Activated naive CD4-positive, alpha-beta T cell treated with anti-CD3 and anti-CD28 coated beads for 36 hours (primary cell): ENCODE measurements around the gene ZMPSTE24. TPM values are rescaled to one million over a fixed set of nuclear protein-coding genes. Genes with fewer than 3 reads are reported as not detected.

ENCODE experiments used
- CTCF ChIA-PET: fragments of 350-600 bp; sonication (Branson Sonifier 250); formaldehyde crosslinking; loops from one replicate; lab custom pipeline; 2021; ENCODE audit warnings: antibody characterized with exemption; lab: Charles Lee
- DNase-seq: peaks from one replicate; pipeline ENCODE4 v3.0.0-alpha.2; 2020
- H3K27ac Mint-ChIP-seq: one replicate; pipeline ENCODE4 v1.8.0; 2021; ENCODE audit warnings: mild to moderate bottlenecking, mixed read lengths
- H3K27me3 Mint-ChIP-seq: one replicate; pipeline ENCODE4 v1.8.0; 2021; ENCODE audit warnings: low read depth, mixed read lengths
- H3K36me3 Mint-ChIP-seq: one replicate; pipeline ENCODE4 v1.8.0; 2021; ENCODE audit warnings: low read depth, mixed read lengths
- H3K4me1 Mint-ChIP-seq: one replicate; pipeline ENCODE4 v1.8.0; 2021; ENCODE audit warnings: low read depth, mixed read lengths
- H3K4me3 Mint-ChIP-seq: one replicate; pipeline ENCODE4 v1.8.0; 2021; ENCODE audit warnings: mild to moderate bottlenecking, moderate library complexity, mixed read lengths
- H3K9me3 Mint-ChIP-seq: one replicate; pipeline ENCODE4 v1.8.0; 2021; ENCODE audit warnings: mixed read lengths
- intact Hi-C: fragments of 100-400 bp; cut with micrococcal nuclease; formaldehyde crosslinking; loops from one replicate; pipeline ENCODE4 v1.15.1; 2023
- total RNA-seq, 2 experiments: library from RNA; stranded (reverse); gene quantifications; one replicate each; pipeline ENCODE4 v1.2.3, GENCODE V29; 2021

Gene ZMPSTE24
- total RNA-seq, 2 experiments from 2014 or later, result 13.2 to 14.7 TPM

- peaks cover 8% of the 10 kb centered on the region for H3K9me3 Mint-ChIP-seq
- peaks cover 15% of the 10 kb centered on the region for H3K36me3 Mint-ChIP-seq
- no peak overlapping the region for H3K27ac Mint-ChIP-seq
- H3K4me3 Mint-ChIP-seq, result no peak overlapping the region
- CTCF ChIA-PET, result interaction anchor here (0.6 to 1.0 kb wide), 5 partner anchors 19 to 441 kb away, joined by 3 read pairs; no protein-coding TSS in a partner anchor
- H3K27me3 Mint-ChIP-seq, result no peaks in the 10 kb centered on the region
- peaks cover 39% of the 10 kb centered on the region for H3K4me1 Mint-ChIP-seq
- no peak for DNase-seq
- intact Hi-C loops, result loop anchor here (5.0 kb wide), 1 partner anchor 196 kb away; no protein-coding TSS in a partner anchor
Measured at GRCh38 chr1:40243351-40243750, 14.7 kb upstream of the ZMPSTE24 start.

GRCh38 chr1:40244138-40244744, 13.8 kb upstream of the ZMPSTE24 start:
- H3K4me3 Mint-ChIP-seq, result no peak overlapping the region
- no peak for DNase-seq
- H3K36me3 Mint-ChIP-seq, result peaks cover 10% of the 10 kb centered on the region
- no peaks in the 10 kb centered on the region for H3K27me3 Mint-ChIP-seq
- CTCF ChIA-PET, result no interaction called here
- H3K9me3 Mint-ChIP-seq, result peaks cover 2% of the 10 kb centered on the region
- H3K4me1 Mint-ChIP-seq, result peaks cover 39% of the 10 kb centered on the region
- H3K27ac Mint-ChIP-seq, result no peak overlapping the region
- intact Hi-C loops, result loop anchor here (5.0 kb wide), 1 partner anchor 197 kb away; no protein-coding TSS in a partner anchor

- peaks cover 33% of the 10 kb centered on the region for H3K4me1 Mint-ChIP-seq
- CTCF ChIA-PET, result interaction anchor here (1.0 kb wide), 1 partner anchor 22 kb away, joined by 3 read pairs; no protein-coding TSS in a partner anchor
- intact Hi-C loops, result no loop called here
- DNase-seq, result no peak
- H3K27ac Mint-ChIP-seq, result no peak overlapping the region
- H3K36me3 Mint-ChIP-seq, result no peaks in the 10 kb centered on the region
- no peaks in the 10 kb centered on the region for H3K27me3 Mint-ChIP-seq
- H3K4me3 Mint-ChIP-seq, result no peak overlapping the region
- no peaks in the 10 kb centered on the region for H3K9me3 Mint-ChIP-seq
Measured at GRCh38 chr1:40245686-40246085, 12.3 kb upstream of the ZMPSTE24 start.

- intact Hi-C loops, result no loop called here
- CTCF ChIA-PET, result interaction anchor here (1.5 kb wide), 1 partner anchor 103 kb away, joined by 3 read pairs; no protein-coding TSS in a partner anchor
- DNase-seq, result no peak
- Mint-ChIP-seq H3K36me3 (no peaks in the 10 kb centered on the region), H3K9me3 (no peaks in the 10 kb centered on the region), H3K27me3 (no peaks in the 10 kb centered on the region), H3K4me1 (peaks cover 16% of the 10 kb centered on the region), H3K27ac (no peak within 1 kb of the TSS), H3K4me3 (no peak within 1 kb of the TSS)
Measured at GRCh38 chr1:40247655-40248054, 10.4 kb upstream of the ZMPSTE24 start, which contains the start of gene TMCO2. Gene TMCO2, plus strand, starts transcription at chr1:40247937. Its CDS starts 57 bp downstream, at chr1:40247994.

- Mint-ChIP-seq H3K4me3 (no peak overlapping the region), H3K27ac (no peak overlapping the region), H3K36me3 (no peaks in the 10 kb centered on the region), H3K4me1 (peaks cover 16% of the 10 kb centered on the region), H3K9me3 (no peaks in the 10 kb centered on the region), H3K27me3 (no peaks in the 10 kb centered on the region)
- intact Hi-C loops, result no loop called here
- DNase-seq, result no peak
- CTCF ChIA-PET, result no interaction called here
Measured at GRCh38 chr1:40248412-40248811, 9.6 kb upstream of the ZMPSTE24 start.

GRCh38 chr1:40251456-40251855, 6.6 kb upstream of the ZMPSTE24 start:
- intact Hi-C loops, result no loop called here
- CTCF ChIA-PET, result no interaction called here
- no peak overlapping the region for H3K27ac Mint-ChIP-seq
- H3K27me3 Mint-ChIP-seq, result no peaks in the 10 kb centered on the region
- no peaks in the 10 kb centered on the region for H3K9me3 Mint-ChIP-seq
- H3K4me1 Mint-ChIP-seq, result peaks cover 5% of the 10 kb centered on the region
- DNase-seq, result no peak
- no peaks in the 10 kb centered on the region for H3K36me3 Mint-ChIP-seq
- H3K4me3 Mint-ChIP-seq, result no peak overlapping the region

GRCh38 chr1:40252601-40253000, 5.4 kb upstream of the ZMPSTE24 start:
- intact Hi-C loops, result no loop called here
- no peak for DNase-seq
- peaks cover 9% of the 10 kb centered on the region for H3K4me1 Mint-ChIP-seq
- H3K36me3 Mint-ChIP-seq, result no peaks in the 10 kb centered on the region
- no peak overlapping the region for H3K4me3 Mint-ChIP-seq
- H3K27ac Mint-ChIP-seq, result no peak overlapping the region
- H3K27me3 Mint-ChIP-seq, result no peaks in the 10 kb centered on the region
- CTCF ChIA-PET, result no interaction called here
- no peaks in the 10 kb centered on the region for H3K9me3 Mint-ChIP-seq

GRCh38 chr1:40255231-40255630, 2.8 kb upstream of the ZMPSTE24 start:
- Mint-ChIP-seq H3K27ac (no peak overlapping the region), H3K4me3 (no peak overlapping the region), H3K36me3 (peaks cover 5% of the 10 kb centered on the region), H3K27me3 (no peaks in the 10 kb centered on the region), H3K9me3 (no peaks in the 10 kb centered on the region), H3K4me1 (peaks cover 20% of the 10 kb centered on the region)
- no peak for DNase-seq
- CTCF ChIA-PET, result interaction anchor here (0.6 to 3.7 kb wide), 3 partner anchors 14 to 177 kb away, joined by 3 to 15 read pairs (median 3); no protein-coding TSS in a partner anchor
- intact Hi-C loops, result no loop called here

GRCh38 chr1:40256401-40257084, 1.5 kb upstream of the ZMPSTE24 start:
- Mint-ChIP-seq H3K27me3 (no peaks in the 10 kb centered on the region), H3K9me3 (no peaks in the 10 kb centered on the region), H3K36me3 (peaks cover 16% of the 10 kb centered on the region), H3K4me3 (peak overlapping the region; percentile 99), H3K27ac (peak overlapping the region; percentile 100), H3K4me1 (peaks cover 29% of the 10 kb centered on the region)
- CTCF ChIA-PET, result interaction anchor here (3.7 kb wide), 1 partner anchor 103 kb away, joined by 15 read pairs; no protein-coding TSS in a partner anchor
- no peak for DNase-seq
- intact Hi-C loops, result no loop called here

GRCh38 chr1:40257313-40257687, 736 bp upstream of the ZMPSTE24 start:
- H3K9me3 Mint-ChIP-seq, result no peaks in the 10 kb centered on the region
- H3K27ac Mint-ChIP-seq, result peak overlapping the region; percentile 100
- peak overlapping the region; percentile 99 for H3K4me3 Mint-ChIP-seq
- peaks cover 21% of the 10 kb centered on the region for H3K36me3 Mint-ChIP-seq
- intact Hi-C loops, result no loop called here
- H3K27me3 Mint-ChIP-seq, result no peaks in the 10 kb centered on the region
- DNase-seq, result peak; percentile 47
- CTCF ChIA-PET, result interaction anchor here (1.0 to 3.7 kb wide), 3 partner anchors 46 to 104 kb away, joined by 3 to 15 read pairs (median 3); no protein-coding TSS in a partner anchor
- peaks cover 31% of the 10 kb centered on the region for H3K4me1 Mint-ChIP-seq

GRCh38 chr1:40258445-40258769, 371 bp downstream of the ZMPSTE24 start:
- peak overlapping the region; percentile 100 for H3K27ac Mint-ChIP-seq
- CTCF ChIA-PET, result interaction anchor here (0.9 to 3.7 kb wide), 3 partner anchors 47 to 105 kb away, joined by 3 to 15 read pairs (median 3); no protein-coding TSS in a partner anchor
- no peak for DNase-seq
- no peaks in the 10 kb centered on the region for H3K9me3 Mint-ChIP-seq
- intact Hi-C loops, result loop anchor here (1.0 to 2.0 kb wide), 8 partner anchors 17 to 272 kb away; partner anchors contain the start of genes CAP1, RLF and ZNF684
- H3K4me3 Mint-ChIP-seq, result peak overlapping the region; percentile 99
- peaks cover 41% of the 10 kb centered on the region for H3K4me1 Mint-ChIP-seq
- H3K36me3 Mint-ChIP-seq, result peaks cover 29% of the 10 kb centered on the region
- no peaks in the 10 kb centered on the region for H3K27me3 Mint-ChIP-seq

GRCh38 chr1:40264354-40264781, 6.3 kb downstream of the ZMPSTE24 start:
- H3K4me1 Mint-ChIP-seq, result peaks cover 56% of the 10 kb centered on the region
- no peak overlapping the region for H3K4me3 Mint-ChIP-seq
- peak overlapping the region; percentile 93 for H3K27ac Mint-ChIP-seq
- H3K9me3 Mint-ChIP-seq, result no peaks in the 10 kb centered on the region
- peak; percentile 46 for DNase-seq
- no peaks in the 10 kb centered on the region for H3K27me3 Mint-ChIP-seq
- peaks cover 36% of the 10 kb centered on the region for H3K36me3 Mint-ChIP-seq
- CTCF ChIA-PET, result interaction anchor here (0.8 to 1.7 kb wide), 2 partner anchors 74 to 111 kb away, joined by 3 to 7 read pairs; no protein-coding TSS in a partner anchor
- intact Hi-C loops, result loop anchor here (1.0 to 2.0 kb wide), 5 partner anchors 23 to 121 kb away; no protein-coding TSS in a partner anchor
